A549 (cell line): ENCODE results near the gene LARGE1.

ENCODE experiments used
- CTCF ChIP-seq: fragments of >200 bp; sonication (Bioruptor Twin); formaldehyde crosslinking; IDR thresholded peaks from 3 replicates; pipeline ENCODE4 v1.5.1; 2016
- ESRRA ChIP-seq: fragments of 150-350 bp; IDR thresholded peaks from 2 replicates; pipeline ENCODE4 v1.6.1; 2014; ENCODE audit warnings: mild to moderate bottlenecking, low read length, borderline replicate concordance
- RAD21 ChIP-seq, 2 experiments: fragments of >200 bp in 1 of 2; sonication (Bioruptor Twin) in 1 of 2; formaldehyde crosslinking in 1 of 2; IDR thresholded peaks in 1 of 2; conservative IDR thresholded peaks in 1 of 2; 2 replicates in 1 of 2; 3 replicates in 1 of 2; pipeline ENCODE4 v1.6.1; 2012 to 2018; ENCODE audit warnings: inconsistent platforms in 1 of 2

GRCh38 chr22:33770723-33771122 is 149.6 kb downstream of the LARGE1 start:
- TF ChIP-seq CTCF (no peak), RAD21 (conservative IDR thresholded peaks at IDR 0.05 in 1 of 2, IDR thresholded peaks at IDR 0.05 in 1 of 2) (no peak), ESRRA (no peak)
